ENCODE results near the gene PTGES.

The PTGES gene

GRCh38 chr9:129695870-129696269, 57.0 kb downstream of the PTGES start:
- no peak overlapping the region for H3K9ac ChIP-seq (ENCODE audit: insufficient read length, low read depth)
- TF ChIP-seq ZNF274 (IDR thresholded peaks at IDR 0.05; ENCODE audit: low read depth, low read length) (no peak), SUZ12 (IDR thresholded peaks at IDR 0.05; ENCODE audit: extremely low read depth, insufficient read depth, insufficient read length) (no peak), YY1 (IDR thresholded peaks at IDR 0.05; ENCODE audit: insufficient read depth, insufficient read length) (no peak)
- H3K4me1 ChIP-seq (ENCODE audit: insufficient read depth, insufficient read length): peaks cover 16% of the 10 kb centered on the region

GRCh38 chr9:129694243-129694646, 58.6 kb downstream of the PTGES start:
- no peak for DNase-seq (ENCODE audit: low read depth, low spot score)
- Histone ChIP-seq H3K4me1 (ENCODE audit: insufficient read depth, insufficient read length) (peaks cover 16% of the 10 kb centered on the region), H3K4me3 (ENCODE audit: insufficient read length, low read depth) (no peak overlapping the region), H3K9me3 (ENCODE audit: insufficient read depth, low read length) (no peaks in the 10 kb centered on the region), H3K9ac (ENCODE audit: insufficient read length, low read depth) (no peak overlapping the region), H3K36me3 (ENCODE audit: insufficient read depth, insufficient read length, low read length) (no peaks in the 10 kb centered on the region), H3K27me3 (ENCODE audit: insufficient read depth, insufficient read length) (peaks cover 7% of the 10 kb centered on the region)
- no peak for TF ChIP-seq SUZ12 (IDR thresholded peaks at IDR 0.05; ENCODE audit: extremely low read depth, insufficient read depth, insufficient read length)
- no peak for TF ChIP-seq ZNF274 (IDR thresholded peaks at IDR 0.05; ENCODE audit: low read depth, low read length)
- no peak for TF ChIP-seq YY1 (IDR thresholded peaks at IDR 0.05; ENCODE audit: insufficient read depth, insufficient read length)

More at GRCh38 chr9:129695870-129696269, 57.0 kb downstream of the PTGES start:
- no peak for DNase-seq (ENCODE audit: low read depth, low spot score)
- Histone ChIP-seq H3K27me3 (ENCODE audit: insufficient read depth, insufficient read length) (peaks cover 7% of the 10 kb centered on the region), H3K9me3 (ENCODE audit: insufficient read depth, low read length) (no peaks in the 10 kb centered on the region), H3K36me3 (ENCODE audit: insufficient read depth, insufficient read length, low read length) (no peaks in the 10 kb centered on the region), H3K4me3 (ENCODE audit: insufficient read length, low read depth) (no peak overlapping the region)

DNA sequence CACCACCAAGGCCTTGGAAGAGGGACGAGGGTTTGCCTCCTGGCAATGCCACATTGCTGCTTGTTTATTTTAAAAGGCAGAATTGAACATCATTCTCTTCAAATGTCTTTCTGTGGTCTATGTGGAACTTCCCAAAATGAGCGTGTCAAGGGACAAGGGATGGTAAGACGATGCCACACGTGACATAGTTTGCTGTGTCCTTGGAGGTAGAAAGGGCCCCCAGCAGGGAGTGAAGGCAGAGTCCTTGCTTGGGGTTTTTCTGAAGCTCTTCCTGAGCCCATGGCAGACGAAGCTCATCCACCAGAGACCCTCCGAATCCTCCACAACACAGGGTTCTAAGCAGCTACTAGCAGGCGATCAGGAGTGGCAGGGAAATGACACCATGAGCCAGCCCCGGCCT, 59.1 kb downstream of the PTGES start:
- Histone ChIP-seq H3K9ac (ENCODE audit: insufficient read length, low read depth) (no peak overlapping the region), H3K9me3 (ENCODE audit: insufficient read depth, low read length) (no peaks in the 10 kb centered on the region), H3K36me3 (ENCODE audit: insufficient read depth, insufficient read length, low read length) (no peaks in the 10 kb centered on the region), H3K4me3 (ENCODE audit: insufficient read length, low read depth) (no peak overlapping the region), H3K4me1 (ENCODE audit: insufficient read depth, insufficient read length) (peaks cover 16% of the 10 kb centered on the region), H3K27me3 (ENCODE audit: insufficient read depth, insufficient read length) (peaks cover 7% of the 10 kb centered on the region)
- DNase-seq (ENCODE audit: low read depth, low spot score): no peak
- TF ChIP-seq ZNF274 (IDR thresholded peaks at IDR 0.05; ENCODE audit: low read depth, low read length): no peak
- no peak for TF ChIP-seq SUZ12 (IDR thresholded peaks at IDR 0.05; ENCODE audit: extremely low read depth, insufficient read depth, insufficient read length)
- TF ChIP-seq YY1 (IDR thresholded peaks at IDR 0.05; ENCODE audit: insufficient read depth, insufficient read length): no peak

- TF ChIP-seq SUZ12 (IDR thresholded peaks at IDR 0.05; ENCODE audit: extremely low read depth, insufficient read depth, insufficient read length): no peak
- TF ChIP-seq YY1 (IDR thresholded peaks at IDR 0.05; ENCODE audit: insufficient read depth, insufficient read length): no peak
- no peak for TF ChIP-seq ZNF274 (IDR thresholded peaks at IDR 0.05; ENCODE audit: low read depth, low read length)
- peaks cover 7% of the 10 kb centered on the region for H3K27me3 ChIP-seq (ENCODE audit: insufficient read depth, insufficient read length)
- no peak for DNase-seq (ENCODE audit: low read depth, low spot score)
Measured at GRCh38 chr9:129692534-129692933, 60.3 kb downstream of the PTGES start.

More at GRCh38 chr9:129692534-129692933, 60.3 kb downstream of the PTGES start:
- Histone ChIP-seq H3K36me3 (ENCODE audit: insufficient read depth, insufficient read length, low read length) (no peaks in the 10 kb centered on the region), H3K4me3 (ENCODE audit: insufficient read length, low read depth) (no peak overlapping the region), H3K9ac (ENCODE audit: insufficient read length, low read depth) (no peak overlapping the region), H3K9me3 (ENCODE audit: insufficient read depth, low read length) (no peaks in the 10 kb centered on the region), H3K4me1 (ENCODE audit: insufficient read depth, insufficient read length) (peaks cover 13% of the 10 kb centered on the region)

All from NT2/D1 (cell line).